Measurements from ENCODE around the gene ASB5. TPM values are rescaled to one million over a fixed set of nuclear protein-coding genes. Genes with fewer than 3 reads are reported as not detected.

Gene ASB5
- total and polyA plus RNA-seq, 10 of the 15 experiments (the other 5 are each of a cell fraction or from before 2014, with no cell fraction given) = not detected

- TF ChIP-seq TBL1XR1 (IDR thresholded peaks at IDR 0.05; ENCODE audit: low read depth, low read length) (0 out of 2 replicates have a peak, but pooled peaks have one; percentile 17), NFIC (IDR thresholded peaks at IDR 0.05; ENCODE audit: low read depth, low read length) (peak; percentile 44; the same call in 1 of the 2 replicates), NR2C2 (IDR thresholded peaks at IDR 0.05; ENCODE audit: borderline replicate concordance, control insufficient read depth, insufficient read length, low read depth) (no peak), MEF2A (IDR thresholded peaks at IDR 0.05; ENCODE audit: insufficient read depth, low read depth, low read length) (0 out of 2 replicates have a peak, but pooled peaks have one; percentile 45), ATF3 (IDR thresholded peaks at IDR 0.05; ENCODE audit: borderline replicate concordance, extremely low read depth, low read depth, low read length) (no peak), EP300 (IDR thresholded peaks at IDR 0.05; ENCODE audit: borderline replicate concordance in 1 of 2, control insufficient read depth in 1 of 2, low read depth in 2 of 2, low read length in 2 of 2) (peak; percentile 13 to 32; a peak in 1 of 4 replicates), CREM (IDR thresholded peaks at IDR 0.05; ENCODE audit: low read depth) (peak; percentile 73; the same call in 1 of the 2 replicates), ATF7 (IDR thresholded peaks at IDR 0.05; ENCODE audit: low read depth) (peak; percentile 61; the same call in 1 of the 2 replicates), ETV6 (conservative IDR thresholded peaks at IDR 0.05 in 1 of 2, IDR thresholded peaks at IDR 0.05 in 1 of 2; ENCODE audit: borderline replicate concordance in 1 of 2, low read depth in 1 of 2) (no peak), PRDM15 (CRISPR knock-in tag; IDR thresholded peaks at IDR 0.05) (no peak), YY1 (IDR thresholded peaks at IDR 0.05; ENCODE audit: low read depth, low read length) (no peak), ZBTB40 (IDR thresholded peaks at IDR 0.05; ENCODE audit: borderline replicate concordance) (no peak), BCL3 (IDR thresholded peaks at IDR 0.05; ENCODE audit: borderline replicate concordance, insufficient read depth, low read depth, low read length, poor library complexity, severe bottlenecking) (no peak), STAT1 (conservative IDR thresholded peaks at IDR 0.05) (no peak), MTA2 (IDR thresholded peaks at IDR 0.05; ENCODE audit: low read depth) (peak; percentile 63; the same call in 1 of the 2 replicates), BACH1 (IDR thresholded peaks at IDR 0.05; ENCODE audit: borderline replicate concordance) (0 out of 2 replicates have a peak, but pooled peaks have one; percentile 33), LARP7 (IDR thresholded peaks at IDR 0.05) (no peak), IKZF1 (conservative IDR thresholded peaks at IDR 0.05) (no peak), POLR2AphosphoS5 (IDR thresholded peaks at IDR 0.05; ENCODE audit: low read length) (no peak), FOXM1 (IDR thresholded peaks at IDR 0.05; ENCODE audit: low read depth, low read length) (0 out of 2 replicates have a peak, but pooled peaks have one; percentile 39), IRF4 (IDR thresholded peaks at IDR 0.05; ENCODE audit: low read depth, low read length) (no peak)
These were observed 40.0 kb upstream of the ASB5 start (continued) for GRCh38 chr4:176309046-176309445.
